WTC11 (cell line): ENCODE results near the gene OPRL1. TPM values are rescaled to one million over a fixed set of nuclear protein-coding genes. Genes with fewer than 3 reads are reported as not detected.

Experiments
- ATAC-seq: fragments of 200-7000 bp; cut with Tn5 transposase; 2 replicates; pipeline ENCODE4 v1.10.0; 2021; ENCODE audit warnings: mild to moderate bottlenecking, moderate library complexity
- CTCF ChIA-PET: fragments of 300-600 bp; sonication (Branson Sonifier 250); formaldehyde crosslinking; loops from one replicate; lab custom pipeline; 2021; ENCODE audit warnings: antibody characterized with exemption; lab: Charles Lee
- POLR2A ChIA-PET: fragments of 350-600 bp; sonication (Branson Sonifier 250); formaldehyde crosslinking; loops from one replicate; lab custom pipeline; 2021; ENCODE audit warnings: antibody characterized with exemption; lab: Charles Lee
- DNase-seq: peaks from one replicate; pipeline ENCODE4 v3.0.0; 2021; ENCODE audit warnings: low spot score
- H3K27ac Mint-ChIP-seq: 2 replicates; pipeline ENCODE4 v1.8.0; 2021; ENCODE audit warnings: mixed read lengths
- H3K27me3 Mint-ChIP-seq: 2 replicates; pipeline ENCODE4 v1.8.0; 2021; ENCODE audit warnings: low read depth, mild to moderate bottlenecking, moderate library complexity, mixed read lengths
- H3K36me3 Mint-ChIP-seq: 2 replicates; pipeline ENCODE4 v1.8.0; 2021; ENCODE audit warnings: mixed read lengths
- H3K4me1 Mint-ChIP-seq: 2 replicates; pipeline ENCODE4 v1.8.0; 2022; ENCODE audit warnings: mixed read lengths
- H3K4me3 Mint-ChIP-seq: 2 replicates; pipeline ENCODE4 v1.8.0; 2021; ENCODE audit warnings: mild to moderate bottlenecking, moderate library complexity, mixed read lengths
- H3K9me3 Mint-ChIP-seq: 2 replicates; pipeline ENCODE4 v1.8.0; 2021; ENCODE audit warnings: mixed read lengths
- EMX1 ChIP-seq: fragments of 250-450 bp; sonication (Bioruptor Pico); IDR thresholded peaks from 2 replicates; pipeline ENCODE4 v1.8.0; 2021; ENCODE audit warnings: mild to moderate bottlenecking
- FOXK1 ChIP-seq: sonication (generic); formaldehyde crosslinking; IDR thresholded peaks from 2 replicates; pipeline ENCODE4 v1.8.0; 2022; ENCODE audit warnings: mild to moderate bottlenecking, moderate library complexity, missing genetic modification reagents
- GRHL2 ChIP-seq: fragments of 250-450 bp; sonication (Bioruptor Pico); IDR thresholded peaks from 2 replicates; pipeline ENCODE4 v1.8.0; 2022; ENCODE audit warnings: mild to moderate bottlenecking, moderate library complexity; ENCODE audit not compliant: insufficient replicate concordance, severe bottlenecking
- JUN ChIP-seq: sonication (generic); formaldehyde crosslinking; IDR thresholded peaks from 2 replicates; pipeline ENCODE4 v1.8.0; 2023; ENCODE audit warnings: mild to moderate bottlenecking, missing genetic modification reagents
- KAT7 ChIP-seq: sonication (generic); formaldehyde crosslinking; IDR thresholded peaks from 2 replicates; pipeline ENCODE4 v1.8.1; 2023; ENCODE audit warnings: missing genetic modification reagents, mild to moderate bottlenecking, borderline replicate concordance
- NFATC4 ChIP-seq: fragments of 250-450 bp; sonication (Bioruptor Pico); IDR thresholded peaks from 2 replicates; pipeline ENCODE4 v1.9.0; 2021; ENCODE audit warnings: mild to moderate bottlenecking
- NR1H2 ChIP-seq: sonication (generic); formaldehyde crosslinking; IDR thresholded peaks from 2 replicates; pipeline ENCODE4 v1.9.0; 2021; ENCODE audit warnings: mild to moderate bottlenecking, moderate library complexity, missing genetic modification reagents
- PRDM15 ChIP-seq: sonication (generic); formaldehyde crosslinking; IDR thresholded peaks from 2 replicates; pipeline ENCODE4 v1.8.0; 2022; ENCODE audit warnings: missing genetic modification reagents
- PREB ChIP-seq: sonication (generic); formaldehyde crosslinking; IDR thresholded peaks from 2 replicates; pipeline ENCODE4 v1.8.1; 2022; ENCODE audit warnings: mild to moderate bottlenecking, missing genetic modification reagents, moderate library complexity, borderline replicate concordance
- PRRX2 ChIP-seq: fragments of 250-450 bp; sonication (Bioruptor Pico); IDR thresholded peaks from 2 replicates; pipeline ENCODE4 v1.8.0; 2021; ENCODE audit warnings: mild to moderate bottlenecking
- RELA ChIP-seq: sonication (generic); formaldehyde crosslinking; IDR thresholded peaks from 2 replicates; pipeline ENCODE4 v1.8.1; 2022; ENCODE audit warnings: missing genetic modification reagents, mild to moderate bottlenecking, borderline replicate concordance
- SOX15 ChIP-seq: fragments of 250-450 bp; sonication (Bioruptor Pico); IDR thresholded peaks from 2 replicates; pipeline ENCODE4 v1.9.0; 2021; ENCODE audit warnings: mild to moderate bottlenecking
- TCF7 ChIP-seq: sonication (generic); formaldehyde crosslinking; IDR thresholded peaks from 2 replicates; pipeline ENCODE4 v1.8.0; 2022; ENCODE audit warnings: mild to moderate bottlenecking, low read depth, missing genetic modification reagents, moderate library complexity
- TEAD1 ChIP-seq: sonication (generic); formaldehyde crosslinking; IDR thresholded peaks from 2 replicates; pipeline ENCODE4 v1.8.0; 2022; ENCODE audit warnings: mild to moderate bottlenecking, missing genetic modification reagents
- ZNF219 ChIP-seq: sonication (generic); formaldehyde crosslinking; IDR thresholded peaks from 2 replicates; pipeline ENCODE4 v1.8.0; 2023; ENCODE audit warnings: missing genetic modification reagents, mild to moderate bottlenecking, borderline replicate concordance
- ZNF416 ChIP-seq: fragments of 250-450 bp; sonication (Bioruptor Pico); IDR thresholded peaks from 2 replicates; pipeline ENCODE4 v1.9.0; 2021; ENCODE audit warnings: mild to moderate bottlenecking, inconsistent platforms
- ZNF532 ChIP-seq: fragments of 250-450 bp; sonication (Bioruptor Pico); IDR thresholded peaks from 2 replicates; pipeline ENCODE4 v1.9.0; 2021; ENCODE audit warnings: mild to moderate bottlenecking, borderline replicate concordance
- ZSCAN18 ChIP-seq: fragments of 250-450 bp; sonication (Bioruptor Pico); IDR thresholded peaks from 2 replicates; pipeline ENCODE4 v2.1.2; 2022; ENCODE audit warnings: mild to moderate bottlenecking, moderate library complexity
- total RNA-seq: library from RNA; stranded (reverse); gene quantifications from 3 replicates; pipeline ENCODE4 v1.2.3, GENCODE V29; 2021
- TF ChIP-seq, protein P1 (sequence below): sonication (generic); formaldehyde crosslinking; IDR thresholded peaks from 2 replicates; pipeline ENCODE4 v1.8.0; 2022; ENCODE audit warnings: mild to moderate bottlenecking, missing genetic modification reagents
- TF ChIP-seq, protein P2 (sequence below): sonication (generic); formaldehyde crosslinking; IDR thresholded peaks from 2 replicates; pipeline ENCODE4 v1.8.0; 2023; ENCODE audit warnings: mild to moderate bottlenecking, missing genetic modification reagents

Gene OPRL1
- total RNA-seq, 1 experiment from 2014 or later = 2.0 TPM

- POLR2A ChIA-PET = no interaction called here
- no peak for ATAC-seq
- peaks cover 43% of the 10 kb centered on the region for H3K27me3 Mint-ChIP-seq
- peaks cover 14% of the 10 kb centered on the region for H3K4me1 Mint-ChIP-seq
- CTCF ChIA-PET = interaction anchor here (0.6 to 3.4 kb wide), 5 partner anchors 12 to 141 kb away, joined by 3 to 53 read pairs (median 6); partner anchors contain the start of gene LKAAEAR1
- no peak overlapping the region for H3K27ac Mint-ChIP-seq
- no peak overlapping the region for H3K4me3 Mint-ChIP-seq
- no peak for DNase-seq
- TF ChIP-seq, protein P1, sequence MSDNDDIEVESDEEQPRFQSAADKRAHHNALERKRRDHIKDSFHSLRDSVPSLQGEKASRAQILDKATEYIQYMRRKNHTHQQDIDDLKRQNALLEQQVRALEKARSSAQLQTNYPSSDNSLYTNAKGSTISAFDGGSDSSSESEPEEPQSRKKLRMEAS = no peak
- no peak for TF ChIP-seq TEAD1 (CRISPR knock-in tag)
- TF ChIP-seq ZNF532 = no peak
- TF ChIP-seq TCF7 = no peak
- TF ChIP-seq ZSCAN18 (CRISPR knock-in tag) = no peak
- TF ChIP-seq NFATC4 = no peak
- no peak for TF ChIP-seq JUN
- no peak for TF ChIP-seq PREB (CRISPR knock-in tag)
- H3K36me3 Mint-ChIP-seq = no peaks in the 10 kb centered on the region
- no peaks in the 10 kb centered on the region for H3K9me3 Mint-ChIP-seq
Measured at GRCh38 chr20:64051561-64052325, 28.1 kb upstream of the OPRL1 start.

DNA sequence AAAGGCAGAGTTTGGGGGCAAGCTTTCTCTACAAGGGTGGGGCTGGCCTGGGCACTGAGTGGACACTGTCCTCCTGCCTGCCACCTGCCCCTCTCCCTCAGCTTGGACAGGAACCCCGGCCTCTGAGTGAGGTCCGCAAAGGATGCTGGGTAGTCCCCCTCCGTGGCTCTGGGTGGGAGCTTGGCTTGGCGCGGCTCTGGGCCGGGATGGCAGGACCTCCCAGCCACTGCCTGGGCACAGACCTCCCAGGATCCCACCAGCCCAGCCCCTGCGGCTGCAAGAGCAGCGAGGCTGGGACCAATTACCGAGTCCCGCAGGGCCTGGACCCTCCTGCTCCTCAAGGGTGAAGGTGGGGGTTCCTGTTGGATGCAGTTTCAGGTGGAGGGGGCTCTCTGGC is 27.6 kb upstream of the OPRL1 start:
- Mint-ChIP-seq H3K9me3 (no peaks in the 10 kb centered on the region), H3K4me3 (no peak overlapping the region), H3K27ac (no peak overlapping the region), H3K36me3 (no peaks in the 10 kb centered on the region), H3K27me3 (peaks cover 37% of the 10 kb centered on the region), H3K4me1 (peaks cover 16% of the 10 kb centered on the region)
- ChIA-PET CTCF (interaction anchor here (1.9 to 3.4 kb wide), 4 partner anchors 12 to 72 kb away, joined by 6 to 53 read pairs (median 18); partner anchors contain the start of genes LKAAEAR1, PRPF6 and SAMD10), POLR2A (no interaction called here)
- no peak for DNase-seq
- ATAC-seq = no peak
- TF ChIP-seq, protein P2, sequence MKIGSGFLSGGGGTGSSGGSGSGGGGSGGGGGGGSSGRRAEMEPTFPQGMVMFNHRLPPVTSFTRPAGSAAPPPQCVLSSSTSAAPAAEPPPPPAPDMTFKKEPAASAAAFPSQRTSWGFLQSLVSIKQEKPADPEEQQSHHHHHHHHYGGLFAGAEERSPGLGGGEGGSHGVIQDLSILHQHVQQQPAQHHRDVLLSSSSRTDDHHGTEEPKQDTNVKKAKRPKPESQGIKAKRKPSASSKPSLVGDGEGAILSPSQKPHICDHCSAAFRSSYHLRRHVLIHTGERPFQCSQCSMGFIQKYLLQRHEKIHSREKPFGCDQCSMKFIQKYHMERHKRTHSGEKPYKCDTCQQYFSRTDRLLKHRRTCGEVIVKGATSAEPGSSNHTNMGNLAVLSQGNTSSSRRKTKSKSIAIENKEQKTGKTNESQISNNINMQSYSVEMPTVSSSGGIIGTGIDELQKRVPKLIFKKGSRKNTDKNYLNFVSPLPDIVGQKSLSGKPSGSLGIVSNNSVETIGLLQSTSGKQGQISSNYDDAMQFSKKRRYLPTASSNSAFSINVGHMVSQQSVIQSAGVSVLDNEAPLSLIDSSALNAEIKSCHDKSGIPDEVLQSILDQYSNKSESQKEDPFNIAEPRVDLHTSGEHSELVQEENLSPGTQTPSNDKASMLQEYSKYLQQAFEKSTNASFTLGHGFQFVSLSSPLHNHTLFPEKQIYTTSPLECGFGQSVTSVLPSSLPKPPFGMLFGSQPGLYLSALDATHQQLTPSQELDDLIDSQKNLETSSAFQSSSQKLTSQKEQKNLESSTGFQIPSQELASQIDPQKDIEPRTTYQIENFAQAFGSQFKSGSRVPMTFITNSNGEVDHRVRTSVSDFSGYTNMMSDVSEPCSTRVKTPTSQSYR (CRISPR knock-in tag) = no peak
- TF ChIP-seq RELA (CRISPR knock-in tag) (no peak), ZNF219 (CRISPR knock-in tag) (no peak), KAT7 (no peak), FOXK1 (CRISPR knock-in tag) (no peak), EMX1 (CRISPR knock-in tag) (no peak), ZSCAN18 (CRISPR knock-in tag) (no peak), PRDM15 (CRISPR knock-in tag) (no peak), GRHL2 (CRISPR knock-in tag) (no peak), PRRX2 (CRISPR knock-in tag) (no peak), NR1H2 (CRISPR knock-in tag) (no peak), SOX15 (no peak), ZNF416 (CRISPR knock-in tag) (no peak)
